ENCODE measurements around the gene AOC2. TPM values are rescaled to one million over a fixed set of nuclear protein-coding genes. Genes with fewer than 3 reads are reported as not detected.

Gene AOC2
- total and polyA plus RNA-seq, 2 of the 13 experiments (the other 11 are each of a cell fraction or from before 2014, with no cell fraction given) = 1.2 to 3.3 TPM

GRCh38 chr17:42886283-42887176 lies 42.1 kb downstream of the AOC2 start (continued):
- peak; percentile 98 for TF ChIP-seq MED1 (CRISPR knock-in tag; IDR thresholded peaks at IDR 0.05)
- 0 out of 2 replicates have a peak, but pooled peaks have one; percentile 48 for TF ChIP-seq ADNP (CRISPR knock-in tag; IDR thresholded peaks at IDR 0.05)
- TF ChIP-seq RFXANK (CRISPR knock-in tag; IDR thresholded peaks at IDR 0.05) = 0 out of 2 replicates have a peak, but pooled peaks have one; percentile 16
- TF ChIP-seq PAF1 (CRISPR knock-in tag; IDR thresholded peaks at IDR 0.05) = no peak; the same call in 1 of the 2 replicates
- TF ChIP-seq ZBTB7A (CRISPR knock-in tag; IDR thresholded peaks at IDR 0.05) = peak; percentile 35; the same call in 1 of the 2 replicates
- TF ChIP-seq ATM (IDR thresholded peaks at IDR 0.05; ENCODE audit: borderline replicate concordance) = no peak
- TF ChIP-seq ZBTB40 (IDR thresholded peaks at IDR 0.05) = no peak
- TF ChIP-seq ZBTB40 (CRISPR knock-in tag; IDR thresholded peaks at IDR 0.05) = peak; percentile 92
- no peak for TF ChIP-seq IRX3 (CRISPR knock-in tag; IDR thresholded peaks at IDR 0.05; ENCODE audit: borderline replicate concordance, low read depth)
- no peak for TF ChIP-seq SMYD3 (CRISPR knock-in tag; IDR thresholded peaks at IDR 0.05)
- no peak for TF ChIP-seq HNRNPK (IDR thresholded peaks at IDR 0.05; ENCODE audit: low read depth, low read length, poor library complexity, severe bottlenecking)
- TF ChIP-seq, protein P1, sequence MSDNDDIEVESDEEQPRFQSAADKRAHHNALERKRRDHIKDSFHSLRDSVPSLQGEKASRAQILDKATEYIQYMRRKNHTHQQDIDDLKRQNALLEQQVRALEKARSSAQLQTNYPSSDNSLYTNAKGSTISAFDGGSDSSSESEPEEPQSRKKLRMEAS (IDR thresholded peaks at IDR 0.05) = peak; percentile 91
- TF ChIP-seq ZNF205 (CRISPR knock-in tag; IDR thresholded peaks at IDR 0.05) = 0 out of 2 replicates have a peak, but pooled peaks have one; percentile 12
- peak; percentile 76 for TF ChIP-seq ZBTB43 (CRISPR knock-in tag; conservative IDR thresholded peaks at IDR 0.05)
- TF ChIP-seq, protein P2, sequence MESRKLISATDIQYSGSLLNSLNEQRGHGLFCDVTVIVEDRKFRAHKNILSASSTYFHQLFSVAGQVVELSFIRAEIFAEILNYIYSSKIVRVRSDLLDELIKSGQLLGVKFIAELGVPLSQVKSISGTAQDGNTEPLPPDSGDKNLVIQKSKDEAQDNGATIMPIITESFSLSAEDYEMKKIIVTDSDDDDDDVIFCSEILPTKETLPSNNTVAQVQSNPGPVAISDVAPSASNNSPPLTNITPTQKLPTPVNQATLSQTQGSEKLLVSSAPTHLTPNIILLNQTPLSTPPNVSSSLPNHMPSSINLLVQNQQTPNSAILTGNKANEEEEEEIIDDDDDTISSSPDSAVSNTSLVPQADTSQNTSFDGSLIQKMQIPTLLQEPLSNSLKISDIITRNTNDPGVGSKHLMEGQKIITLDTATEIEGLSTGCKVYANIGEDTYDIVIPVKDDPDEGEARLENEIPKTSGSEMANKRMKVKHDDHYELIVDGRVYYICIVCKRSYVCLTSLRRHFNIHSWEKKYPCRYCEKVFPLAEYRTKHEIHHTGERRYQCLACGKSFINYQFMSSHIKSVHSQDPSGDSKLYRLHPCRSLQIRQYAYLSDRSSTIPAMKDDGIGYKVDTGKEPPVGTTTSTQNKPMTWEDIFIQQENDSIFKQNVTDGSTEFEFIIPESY (CRISPR knock-in tag; IDR thresholded peaks at IDR 0.05) = peak; percentile 53
- TF ChIP-seq DNMT3B (CRISPR knock-in tag; conservative IDR thresholded peaks at IDR 0.05) = 0 out of 2 replicates have a peak, but pooled peaks have one; percentile 56
- TF ChIP-seq SKI (IDR thresholded peaks at IDR 0.05; ENCODE audit: partially characterized antibody) = peak; percentile 48

All from HepG2 (cell line).